Measurements from ENCODE around the gene LYVE1. TPM values are rescaled to one million over a fixed set of nuclear protein-coding genes. Genes with fewer than 3 reads are reported as not detected.

LYVE1 gene
- total and polyA plus RNA-seq, 2 of the 13 experiments (the other 11 are each of a cell fraction or from before 2014, with no cell fraction given) = 1.2 to 1.4 TPM

DNA sequence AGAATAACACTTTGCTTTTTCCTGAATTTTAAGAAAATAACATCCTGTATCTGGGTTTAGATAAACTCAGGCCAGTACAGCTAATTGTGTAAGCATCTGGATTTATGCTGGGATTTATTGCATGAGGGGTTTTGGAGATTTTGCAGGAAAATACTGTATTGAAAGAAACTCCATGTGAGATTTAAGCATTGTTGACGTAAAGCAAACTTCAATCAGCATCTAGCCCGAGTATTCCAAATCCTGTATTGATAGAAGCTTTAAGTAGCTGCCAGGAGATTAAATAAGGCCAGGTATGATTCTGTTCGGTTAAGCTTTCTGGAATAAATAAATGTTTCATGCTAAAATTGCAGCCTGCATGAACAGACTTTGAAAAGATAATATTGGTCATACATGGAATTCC lies 36.3 kb upstream of the LYVE1 start:
- in situ Hi-C loops (cut with HindIII; ENCODE audit: extremely low pct_ligation_motif_present, low pct_unique_long_range_greater_than_20kb) (no loop called here), intact Hi-C loops (cut with micrococcal nuclease; ENCODE audit: unreplicated experiment) (no loop called here)
- Histone ChIP-seq H2AFZ (ENCODE audit: low read length) (no peak overlapping the region), H3K9me3 (ENCODE audit: low read length) (no peaks in the 10 kb centered on the region), H3K9ac (ENCODE audit: insufficient read depth, low read depth, low read length) (no peak overlapping the region), H3K36me3 (replicated peaks in 1 of 2; ENCODE audit: control insufficient read depth in 1 of 2, insufficient read depth in 2 of 2, low read length in 2 of 2) (no peaks in the 10 kb centered on the region), H3K79me2 (ENCODE audit: insufficient read depth, low read length) (no peaks in the 10 kb centered on the region), H3K27ac (ENCODE audit: extremely low read length, insufficient read depth, low read length) (peak overlapping the region; percentile 61), H3K4me3 (replicated peaks in 1 of 3; ENCODE audit: insufficient read depth in 1 of 3, low read depth in 2 of 3, low read length in 3 of 3) (peak overlapping the region in 1 of 3 experiments; percentile 34; a peak in 1 of 6 replicates), H3K4me1 (ENCODE audit: insufficient read depth, low read length) (peaks cover 64% of the 10 kb centered on the region), H3K27me3 (ENCODE audit: control insufficient read depth in 1 of 2, insufficient read depth in 2 of 2, low read length in 2 of 2) (no peaks in the 10 kb centered on the region), H3K4me2 (ENCODE audit: low read depth, low read length) (peak overlapping the region; percentile 59), H4K20me1 (ENCODE audit: insufficient read depth, low read length) (no peaks in the 10 kb centered on the region)
- no TSS peak for BruUV-seq (replicated peaks)
- ChIA-PET CTCF (ENCODE audit: low intra/inter-chr PET ratio, low total read pairs) (no interaction called here), POLR2A (no interaction called here)
- 33% methylated on average over 3 of the region's 3 CpGs for WGBS (ENCODE audit: low lambda C conversion rate)
- DNase-seq (ENCODE audit: low spot score) (no peak), FAIRE-seq (no peak), ATAC-seq (no peak)
- no peak for TF ChIP-seq ZNF703 (CRISPR knock-in tag; IDR thresholded peaks at IDR 0.05; ENCODE audit: borderline replicate concordance)
- TF ChIP-seq MEIS1 (CRISPR knock-in tag; IDR thresholded peaks at IDR 0.05; ENCODE audit: borderline replicate concordance) = 0 out of 2 replicates have a peak, but pooled peaks have one; percentile 4
- 0 out of 2 replicates have a peak, but pooled peaks have one; percentile 6 for TF ChIP-seq SMAD3 (CRISPR knock-in tag; IDR thresholded peaks at IDR 0.05)
- TF ChIP-seq KLF13 (CRISPR knock-in tag; IDR thresholded peaks at IDR 0.05) = no peak
- no peak for TF ChIP-seq HES4 (CRISPR knock-in tag; IDR thresholded peaks at IDR 0.05; ENCODE audit: borderline replicate concordance)
- TF ChIP-seq MLXIP (CRISPR knock-in tag; IDR thresholded peaks at IDR 0.05; ENCODE audit: borderline replicate concordance) = no peak
- no peak for TF ChIP-seq NFKB2 (CRISPR knock-in tag; IDR thresholded peaks at IDR 0.05; ENCODE audit: borderline replicate concordance)
- no peak for TF ChIP-seq FOXM1 (CRISPR knock-in tag; IDR thresholded peaks at IDR 0.05)
- TF ChIP-seq HOXA3 (CRISPR knock-in tag; IDR thresholded peaks at IDR 0.05) = no peak
- TF ChIP-seq NCOA1 (CRISPR knock-in tag; IDR thresholded peaks at IDR 0.05) = 0 out of 2 replicates have a peak, but pooled peaks have one; percentile 18
- TF ChIP-seq MXD4 (CRISPR knock-in tag; IDR thresholded peaks at IDR 0.05) = no peak

Measured in HepG2 (cell line).